HG03280 (cell line): Measurements from ENCODE around the gene DARS1.
A peak's percentile ranks its signal among the peaks of the same experiment; 100 is the strongest.

Source experiments
- ATAC-seq: cut with Tn5 transposase; IDR thresholded peaks from one replicate; pipeline ENCODE4 v1.9.1; 2021; ENCODE audit warnings: mild to moderate bottlenecking, moderate library complexity; ENCODE audit not compliant: unreplicated experiment

Gene DARS1

DNA sequence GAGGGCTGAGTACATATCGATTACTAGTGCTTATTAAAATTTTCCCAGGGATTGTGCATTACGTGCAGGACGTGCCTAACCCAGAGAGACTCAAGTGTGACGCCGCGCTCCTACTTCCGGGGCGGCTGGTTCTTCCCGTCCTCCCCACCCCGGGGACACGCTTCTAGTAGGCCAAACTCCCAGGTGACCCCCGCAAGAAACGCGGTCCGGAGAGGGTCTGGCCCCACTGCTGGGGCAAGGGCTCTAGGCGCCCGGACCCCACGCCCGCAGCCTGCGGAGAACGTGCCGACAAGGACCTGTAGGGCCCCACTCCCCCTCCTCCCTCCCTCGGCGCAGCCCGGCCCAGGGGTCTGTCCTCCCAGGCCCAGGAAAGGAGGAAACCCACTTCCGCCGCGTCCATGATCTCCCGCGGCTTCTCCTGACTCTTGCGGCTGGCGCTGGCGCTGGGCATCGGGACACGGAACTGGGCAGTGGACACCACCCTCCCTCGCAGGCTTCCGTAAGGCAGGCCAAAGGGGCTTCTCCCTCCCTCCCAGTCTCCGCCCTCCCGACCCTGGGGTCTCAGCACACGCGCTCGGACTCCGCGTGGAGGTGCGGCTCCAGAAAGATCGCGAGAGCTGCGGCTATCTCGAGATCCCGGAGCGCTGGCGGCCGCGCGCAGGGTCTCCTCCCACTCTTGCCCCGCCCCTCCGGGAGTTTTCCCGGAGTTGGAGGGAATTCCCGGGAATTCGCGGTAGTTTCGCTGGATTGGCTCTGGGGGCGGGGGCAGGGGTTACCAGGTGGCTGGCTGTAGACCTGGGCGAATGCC is at the start of gene DARS1:
DARS1 (minus strand) TSS at position 609 of the 808 bp plus-strand sequence; CDS start at position 451, 158 bp downstream.
- peak; percentile 80 for ATAC-seq

DNA sequence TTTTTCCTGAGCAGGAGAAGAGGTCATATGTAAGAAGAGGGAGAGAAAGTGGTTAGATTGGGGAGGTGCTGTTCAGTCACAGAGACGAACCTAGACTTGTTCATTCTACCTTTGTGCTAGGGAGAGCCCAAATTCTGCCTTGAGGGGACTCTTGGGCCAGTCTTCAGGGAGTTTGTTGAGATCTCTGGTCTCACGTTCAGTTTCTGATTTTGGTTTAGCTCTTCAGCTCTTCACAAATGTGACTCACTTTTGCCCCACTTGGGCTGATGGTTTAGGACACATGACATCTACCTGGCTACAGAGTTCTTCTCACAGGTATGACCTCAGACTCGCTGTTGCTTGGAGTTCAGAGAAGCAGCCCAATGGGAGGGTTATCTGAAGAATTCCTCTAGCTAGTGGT is 49.2 kb upstream of the DARS1 start:
- no peak for ATAC-seq

DNA sequence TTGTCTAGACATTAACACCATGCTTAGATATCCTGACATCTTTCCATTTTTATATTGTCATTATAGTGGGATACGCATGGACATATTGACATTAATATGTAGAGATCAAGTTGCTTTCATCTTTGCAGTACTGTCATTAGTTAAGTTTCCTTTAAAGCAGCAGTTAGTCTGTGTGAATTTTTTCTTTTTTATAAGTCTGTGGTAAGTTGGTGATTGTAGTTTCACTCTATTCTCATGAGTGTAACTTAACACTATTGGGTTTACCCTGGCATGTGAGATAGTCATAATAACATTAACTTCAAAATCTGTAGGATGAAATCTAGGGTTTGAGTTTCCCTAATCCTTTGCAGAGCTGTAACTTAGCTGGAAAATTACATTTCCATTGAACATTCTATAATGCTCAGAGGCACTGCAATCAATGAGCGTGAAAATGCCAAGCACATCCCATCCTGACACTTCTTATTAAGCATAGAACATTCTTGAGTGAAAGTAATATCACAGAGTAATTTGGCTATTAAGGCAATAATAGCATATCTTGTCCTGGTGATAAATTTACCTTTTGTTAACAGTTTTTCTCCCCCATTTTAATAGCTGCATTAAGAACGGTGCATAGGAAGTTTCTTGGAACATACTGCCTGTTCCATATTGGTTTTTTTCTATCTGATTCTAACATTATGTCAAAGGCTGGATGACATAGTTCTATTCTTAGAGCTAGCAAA is 47.5 kb upstream of the DARS1 start:
- no peak for ATAC-seq

DNA sequence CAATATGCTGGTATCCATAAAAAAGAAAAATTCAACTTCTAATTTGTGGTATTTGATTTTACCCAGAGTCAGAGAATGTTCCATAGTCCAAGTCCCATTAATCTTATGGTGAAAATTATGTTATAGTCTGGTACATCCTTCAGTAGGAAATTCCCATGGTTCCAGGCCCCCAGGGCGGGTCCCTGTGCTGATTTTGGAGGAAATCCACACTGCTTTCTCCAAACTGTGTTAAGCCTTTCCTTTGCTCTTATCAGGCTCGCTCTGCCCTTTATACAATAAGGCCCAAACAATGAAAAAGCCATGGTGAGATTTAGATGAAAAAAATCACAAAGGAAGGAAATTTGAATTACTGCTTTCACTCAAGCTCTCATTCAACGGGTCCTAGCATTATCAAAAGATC is 46.8 kb upstream of the DARS1 start:
- ATAC-seq: no peak

DNA sequence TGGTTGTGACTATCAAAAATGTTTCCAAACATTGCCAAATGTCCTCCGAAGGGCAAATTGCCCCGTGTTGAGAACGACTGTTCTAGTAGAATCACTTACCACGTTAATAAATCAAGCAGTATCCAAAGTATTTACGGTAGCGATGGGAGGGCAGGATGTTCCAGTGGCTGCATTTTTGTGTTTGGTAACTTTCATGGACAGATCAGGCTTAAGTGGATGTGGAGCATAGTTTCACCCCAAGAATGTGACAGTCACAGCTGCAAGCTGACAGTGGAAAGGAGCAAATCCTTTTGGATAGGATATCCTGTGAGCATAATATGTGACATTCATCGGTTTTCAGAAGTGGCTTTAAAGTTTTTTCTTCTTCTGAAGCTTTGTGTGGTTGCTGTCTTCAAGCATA is 46.3 kb upstream of the DARS1 start:
- no peak for ATAC-seq

DNA sequence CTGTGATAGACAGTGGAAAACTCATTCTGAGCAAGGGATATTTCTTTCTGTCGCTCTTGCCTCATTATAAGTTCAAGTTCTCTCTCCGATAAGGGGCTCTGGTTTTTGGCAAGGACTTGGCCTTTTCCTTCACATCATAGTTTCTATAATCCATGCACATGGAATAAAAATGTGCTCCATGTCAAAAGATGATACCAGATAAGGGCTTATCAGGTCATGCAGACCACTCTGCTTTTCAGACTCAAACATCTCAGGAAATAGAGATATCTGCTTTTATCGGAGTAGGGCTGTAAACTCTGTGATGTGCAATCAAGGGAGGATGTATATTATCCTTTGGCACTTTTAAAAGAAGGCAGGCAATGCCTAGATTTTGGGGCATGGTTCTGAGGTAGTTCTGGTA is 45.0 kb upstream of the DARS1 start:
- no peak for ATAC-seq

DNA sequence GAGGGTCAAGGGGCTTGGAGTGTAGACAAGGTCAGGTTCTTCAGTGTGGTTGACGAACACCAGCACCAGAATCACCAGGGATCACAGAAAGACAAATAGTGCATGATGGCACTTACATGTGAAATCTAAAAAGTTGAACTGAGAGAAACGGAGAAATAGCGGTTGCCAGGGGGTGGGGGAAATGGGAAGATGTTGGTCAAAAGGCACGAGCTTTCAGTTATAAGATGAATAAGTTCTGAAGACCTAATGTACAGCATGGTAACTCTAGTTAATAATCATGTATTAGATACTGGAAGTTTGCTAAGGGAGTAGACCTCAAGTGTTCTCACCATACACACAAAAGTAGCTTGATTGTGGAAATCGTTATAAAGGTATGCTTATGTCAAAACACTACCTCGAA is 43.7 kb upstream of the DARS1 start:
- no peak for ATAC-seq

DNA sequence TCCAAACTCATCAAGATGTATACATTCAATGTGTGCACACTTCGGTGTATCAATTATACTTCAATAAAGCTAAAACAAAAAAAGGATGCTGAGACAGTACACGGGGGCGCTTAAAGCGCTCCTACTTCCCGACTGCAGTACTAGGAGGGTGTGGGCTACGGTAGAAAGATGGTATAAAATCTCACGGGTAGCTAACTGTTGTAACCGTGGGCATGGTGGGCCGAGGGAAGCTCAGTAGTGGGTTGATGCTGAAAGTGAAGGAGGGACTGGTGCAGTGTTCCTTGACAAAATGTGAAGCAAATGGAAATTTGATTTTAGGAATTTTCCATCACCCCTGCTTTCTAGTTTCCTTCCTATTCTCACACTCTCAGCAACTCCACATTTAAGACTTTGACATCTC is 42.6 kb upstream of the DARS1 start:
- ATAC-seq: no peak

DNA sequence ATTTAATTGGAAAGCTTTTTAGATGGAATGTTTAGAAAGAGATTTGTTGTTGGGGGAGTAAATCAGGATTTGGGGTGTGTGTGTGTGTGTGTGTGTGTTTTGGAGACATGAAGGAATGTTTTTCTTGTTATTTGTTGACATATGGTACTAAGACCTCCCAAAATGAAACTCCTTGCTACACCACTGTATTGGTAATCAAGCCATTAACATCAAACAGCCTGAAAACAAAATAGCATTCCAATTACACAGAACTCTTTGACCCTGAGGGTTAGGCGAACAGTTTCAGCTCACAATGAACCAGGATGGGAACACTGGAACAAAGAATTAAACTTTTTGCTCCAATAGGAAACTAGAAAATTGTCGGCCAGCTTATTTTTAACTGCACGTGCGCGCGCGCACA is 41.7 kb upstream of the DARS1 start:
- ATAC-seq: no peak

DNA sequence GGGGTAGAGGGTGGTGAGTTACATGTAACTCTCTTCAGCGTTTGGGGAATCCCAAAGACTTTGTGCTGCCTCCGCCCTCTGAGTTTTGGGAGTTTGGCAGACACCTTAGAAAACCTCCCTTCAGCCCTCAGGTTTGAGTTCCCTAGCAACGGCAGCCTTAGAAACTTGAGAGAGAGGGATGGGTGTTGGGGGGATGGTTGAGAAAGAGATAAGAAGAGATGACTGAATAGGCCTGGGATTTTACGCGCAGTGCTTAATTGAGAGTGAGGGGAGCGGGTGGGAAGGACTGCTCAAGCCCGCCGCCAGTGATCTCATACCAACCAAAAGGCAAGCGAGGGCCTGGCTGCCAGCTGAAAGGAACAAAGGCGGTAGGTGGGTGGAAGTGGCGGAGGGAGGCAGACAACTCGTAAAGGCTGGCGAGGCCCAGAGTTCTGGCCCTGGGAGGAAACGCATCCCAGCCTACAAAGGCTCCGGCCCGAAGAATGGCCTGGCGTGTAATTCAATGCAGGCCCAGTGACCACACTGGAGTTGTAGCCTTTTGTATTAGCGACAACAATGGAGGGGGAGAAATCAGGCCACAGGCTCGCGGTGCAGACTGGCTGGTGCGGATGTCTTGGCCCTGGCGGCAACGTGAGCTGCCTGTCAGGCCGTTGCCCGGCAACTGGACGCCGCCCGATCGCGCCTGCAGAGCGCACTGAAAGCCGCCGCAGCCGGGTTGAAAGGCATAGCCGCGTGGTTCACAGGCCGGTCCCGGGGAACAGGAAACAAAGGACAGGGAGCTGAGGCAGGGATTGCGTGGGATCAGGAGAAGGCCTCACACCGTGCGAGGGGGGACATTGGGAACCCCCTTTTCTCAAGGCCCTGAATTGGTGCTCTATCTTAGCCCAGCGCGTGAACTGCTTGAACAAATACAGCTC is 39.9 kb upstream of the DARS1 start:
- no peak for ATAC-seq

DNA sequence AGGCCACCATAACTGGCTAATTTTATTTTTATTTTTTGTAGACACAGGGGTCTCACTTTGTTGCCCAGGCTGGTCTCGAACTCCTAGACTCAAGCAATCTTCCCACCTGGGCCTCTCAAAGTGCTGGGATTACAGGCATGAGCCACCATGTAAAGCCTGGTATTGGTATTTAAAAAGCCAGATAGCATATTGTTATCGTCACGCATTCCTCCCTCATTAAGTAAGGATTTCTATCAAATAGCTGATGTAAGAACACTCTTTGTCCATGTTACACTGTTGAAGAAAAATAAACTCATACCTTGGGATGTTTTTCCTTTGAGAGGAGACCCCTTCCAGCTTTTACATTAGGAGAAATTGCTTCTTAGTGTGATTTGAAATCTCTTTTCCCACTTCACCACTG is 39.2 kb upstream of the DARS1 start:
- ATAC-seq: no peak

DNA sequence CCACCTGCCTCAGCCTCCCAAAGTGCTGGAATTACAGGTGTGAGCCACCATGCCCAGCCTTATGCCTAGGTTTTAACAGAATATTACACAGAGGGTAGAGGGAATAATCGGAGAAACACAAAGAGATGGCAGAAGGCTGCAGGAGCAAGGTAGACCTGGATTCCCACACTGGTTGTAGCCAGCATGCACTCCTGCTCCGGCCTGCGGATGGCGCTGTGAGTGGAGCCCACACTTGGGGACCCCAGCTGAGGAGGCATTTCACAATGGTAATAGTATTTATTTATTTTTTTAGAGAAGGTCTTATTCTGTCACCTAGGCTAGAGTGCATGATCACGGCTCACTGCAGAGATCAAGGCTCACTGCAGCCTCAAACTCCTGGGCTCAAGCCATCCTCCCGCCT is 38.8 kb upstream of the DARS1 start:
- ATAC-seq: no peak

DNA sequence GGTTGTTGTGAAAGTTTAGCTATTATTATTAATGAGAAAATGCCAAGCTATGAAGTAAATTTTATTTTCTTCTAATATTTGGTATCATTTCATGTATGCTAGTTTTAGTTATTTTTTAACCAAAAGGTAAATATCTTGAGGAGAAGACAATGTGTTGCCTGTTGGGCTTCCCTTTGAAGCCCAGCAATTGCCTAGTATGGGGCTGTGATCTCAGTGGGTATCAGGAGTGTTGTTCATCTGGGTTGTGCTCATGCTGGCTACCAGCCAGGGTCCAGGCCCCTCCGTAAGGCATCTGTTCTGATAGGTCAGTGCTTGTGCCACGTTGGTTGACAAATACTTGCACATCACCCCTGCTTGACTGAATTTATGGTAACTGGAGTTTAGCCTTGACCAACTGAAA is 38.0 kb upstream of the DARS1 start:
- no peak for ATAC-seq

DNA sequence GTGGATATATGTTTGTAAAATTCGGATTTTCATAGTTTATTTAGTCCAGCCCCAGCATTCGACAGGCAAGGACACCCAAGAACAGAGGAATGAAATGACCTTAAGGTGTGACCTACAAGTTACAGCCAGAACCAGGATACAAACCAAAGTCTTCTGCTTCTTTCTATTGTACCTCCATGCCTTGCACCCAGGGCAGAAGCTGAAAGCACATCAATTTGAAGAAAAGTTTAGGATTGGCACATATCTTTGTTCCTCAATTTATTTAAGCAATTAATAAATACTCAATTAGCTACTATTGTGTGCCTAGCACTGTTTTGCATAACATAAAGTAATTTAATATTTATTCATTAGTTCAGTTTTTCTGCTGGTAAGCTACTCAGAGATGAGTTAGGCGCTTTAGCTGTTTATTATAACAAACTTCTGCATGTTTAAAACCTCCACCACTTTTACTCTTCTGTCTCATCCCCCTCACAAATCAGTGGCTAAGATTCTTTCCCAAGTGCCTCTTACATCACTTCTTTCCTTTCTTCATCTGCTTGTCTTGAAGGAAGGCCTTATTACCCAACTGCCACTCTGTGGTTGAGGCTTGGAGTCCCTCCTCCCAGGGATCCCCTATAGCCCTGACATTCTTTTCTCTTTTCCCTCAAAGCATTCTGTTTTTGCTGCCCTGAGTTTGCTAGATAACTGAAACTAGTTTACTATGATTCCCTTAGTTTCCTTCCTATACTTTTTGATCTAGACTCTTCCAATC is 37.1 kb upstream of the DARS1 start:
- no peak for ATAC-seq

DNA sequence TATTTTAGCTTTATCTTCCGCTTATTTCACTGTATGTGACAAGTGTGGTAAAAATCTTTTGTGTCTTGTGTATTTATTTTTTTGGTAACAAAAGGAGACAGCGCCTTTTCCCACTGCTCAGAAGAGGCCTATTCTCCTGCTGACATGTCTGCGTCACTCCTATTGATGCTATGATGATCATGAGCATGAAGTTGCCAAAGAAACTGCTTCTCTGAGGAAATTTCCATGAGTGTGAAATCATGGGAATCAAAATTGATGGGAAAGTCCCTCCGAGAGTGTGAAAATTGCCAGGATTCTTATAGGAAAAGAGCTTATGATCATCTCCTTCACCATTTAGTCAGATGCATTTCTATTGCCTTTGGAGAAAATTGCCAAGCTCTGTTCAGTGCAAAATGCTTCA is 36.5 kb upstream of the DARS1 start:
- no peak for ATAC-seq

DNA sequence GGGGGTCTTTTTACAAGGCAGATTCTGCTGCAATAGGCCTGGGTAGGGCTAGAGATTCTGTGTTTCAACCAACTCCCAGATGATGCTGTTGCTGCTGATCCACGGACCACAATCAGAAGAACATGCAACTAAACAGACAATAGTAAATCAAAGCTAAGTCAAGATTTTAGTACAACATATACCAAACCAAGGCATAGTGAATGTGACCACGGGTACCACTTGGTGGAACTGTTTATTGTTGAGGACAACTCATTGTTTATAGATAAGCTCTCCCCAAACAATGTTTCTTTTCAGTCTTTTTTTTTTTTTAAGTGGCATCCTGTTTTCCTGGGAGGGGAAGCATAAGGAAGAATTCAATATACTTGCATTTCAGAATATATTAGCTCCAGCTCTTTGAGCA is 36.0 kb upstream of the DARS1 start:
- ATAC-seq: no peak

DNA sequence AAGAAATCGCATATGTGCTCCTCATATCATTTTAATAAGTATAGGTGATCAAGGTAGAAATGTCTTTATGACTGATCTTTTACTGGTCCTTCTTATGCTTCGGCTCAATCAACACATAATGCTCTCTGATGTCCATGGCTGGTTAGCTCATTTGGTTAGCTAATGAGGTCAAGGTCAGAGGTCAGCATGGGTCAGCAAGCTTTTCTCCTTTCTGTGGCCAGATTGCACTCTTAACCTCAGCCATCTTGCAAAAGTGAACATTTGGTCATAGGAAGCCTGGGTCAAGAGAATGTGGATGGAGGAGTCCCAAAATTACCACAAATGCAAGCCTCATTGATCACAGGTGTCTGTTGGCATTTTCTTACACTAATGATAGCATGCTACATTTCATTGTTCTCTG is 35.4 kb upstream of the DARS1 start:
- no peak for ATAC-seq

DNA sequence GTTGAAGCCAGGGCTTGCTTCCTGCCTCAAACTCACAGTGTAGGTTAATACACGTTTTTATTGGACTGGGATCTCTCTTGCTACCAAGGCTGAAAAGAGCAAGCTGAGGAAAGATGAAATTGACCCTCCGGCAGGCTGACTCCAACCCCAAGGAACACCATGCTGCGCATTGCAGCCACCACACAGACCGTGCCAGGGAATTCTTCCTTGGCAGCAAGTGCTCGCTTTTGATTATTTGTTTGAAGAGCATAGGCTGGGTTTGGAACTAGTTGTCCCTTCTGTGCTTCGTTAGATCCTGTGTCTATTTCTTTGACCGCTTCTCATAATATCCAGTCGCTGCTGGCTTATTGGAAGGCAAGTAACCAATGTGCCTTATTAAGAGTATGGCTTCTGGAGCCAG is 34.4 kb upstream of the DARS1 start:
- no peak for ATAC-seq

DNA sequence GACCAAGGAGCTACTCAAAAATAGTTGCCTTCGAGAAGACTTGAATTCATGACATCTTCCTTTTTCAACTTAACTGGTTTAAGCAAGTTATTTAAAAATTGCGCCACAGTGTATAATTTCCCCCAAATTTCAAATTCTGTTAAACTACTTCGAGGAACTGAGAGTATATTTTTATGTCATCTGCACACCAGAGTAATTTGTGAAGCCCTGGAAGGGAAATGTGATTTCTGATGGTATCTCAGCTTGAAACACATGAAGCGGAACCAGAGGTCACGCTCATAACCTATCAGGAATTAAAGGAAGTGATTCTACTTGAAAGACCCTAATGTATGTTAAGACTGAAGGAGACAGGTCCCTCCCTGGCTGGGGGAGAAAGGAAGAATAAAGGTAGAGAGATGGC is 33.9 kb upstream of the DARS1 start:
- ATAC-seq: no peak

DNA sequence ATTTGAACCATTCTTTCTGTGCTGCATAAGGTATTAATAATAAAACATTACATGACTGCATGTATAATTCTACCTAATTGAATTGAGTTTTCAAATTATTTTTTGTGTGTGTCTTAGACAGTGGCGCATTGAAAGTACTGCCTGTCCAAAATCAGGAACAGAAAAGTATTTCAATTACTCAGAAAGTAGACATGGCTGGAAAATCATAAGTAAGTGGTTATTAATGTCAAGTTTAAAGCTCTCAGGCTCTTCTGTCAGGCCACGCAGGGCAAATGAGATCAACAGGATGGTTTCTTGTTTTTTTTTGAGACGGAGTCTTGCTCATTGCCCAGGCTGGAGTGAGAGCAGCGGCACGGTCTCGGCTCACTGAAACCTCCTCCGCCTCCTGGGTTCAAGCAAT is 32.4 kb upstream of the DARS1 start:
- no peak for ATAC-seq

DNA sequence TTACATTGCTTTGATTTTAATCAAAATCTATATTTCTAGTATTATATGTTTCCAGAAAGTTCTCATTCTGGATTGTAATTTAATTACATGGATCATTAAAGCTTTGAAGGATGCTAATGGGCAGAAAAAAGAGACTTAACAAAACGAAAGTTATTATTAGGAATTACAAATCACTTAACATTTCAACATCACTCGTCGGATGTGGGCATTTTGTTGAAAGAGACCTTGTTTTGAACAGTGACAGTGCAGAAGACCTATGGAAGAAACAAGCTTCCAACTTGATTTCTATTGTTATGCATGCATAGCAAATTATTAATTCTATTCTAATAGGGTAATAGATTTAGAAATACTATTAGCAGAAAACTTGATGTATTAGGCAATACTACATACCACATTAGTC is 31.4 kb upstream of the DARS1 start:
- no peak for ATAC-seq
